ENCODE results near the gene PTPRM. TPM values are rescaled to one million over a fixed set of nuclear protein-coding genes. Genes with fewer than 3 reads are reported as not detected.

The PTPRM gene
- total RNA-seq, 1 experiment from 2014 or later: 14.5 TPM

DNA sequence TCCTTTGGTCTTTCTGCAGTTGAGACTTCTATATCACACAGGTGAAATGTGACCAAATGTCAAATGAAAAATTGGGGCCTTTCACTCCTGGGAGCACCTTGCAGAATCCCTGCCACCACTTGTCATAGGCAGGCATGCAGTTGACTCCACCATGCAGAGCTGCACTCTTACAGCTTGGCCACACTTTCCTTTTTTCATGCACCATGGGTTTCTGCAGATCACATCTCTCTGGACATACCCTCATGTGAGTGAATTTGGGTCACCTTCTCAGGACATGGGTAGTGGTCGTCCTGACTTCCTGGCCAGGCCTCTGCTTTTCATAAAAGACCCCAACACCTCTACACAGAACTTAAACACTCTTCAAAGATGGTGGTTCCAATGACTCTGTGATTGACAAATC, 887.0 kb downstream of the PTPRM start:
- Histone ChIP-seq H3K9me3 (ENCODE audit: control insufficient read depth in 1 of 2, insufficient read depth in 1 of 2, low read depth in 1 of 2, low read length in 2 of 2) (no peaks in the 10 kb centered on the region), H3K4me2 (ENCODE audit: low read length) (no peak overlapping the region), H3K79me2 (ENCODE audit: insufficient read depth, low read length) (no peaks in the 10 kb centered on the region), H3K9ac (ENCODE audit: low read length) (no peak overlapping the region), H3K9me2 (ENCODE audit: insufficient read depth) (no peaks in the 10 kb centered on the region), H3K27ac (ENCODE audit: low read depth, low read length) (no peak overlapping the region), H3K4me3 (replicated peaks in 1 of 2; ENCODE audit: low read depth in 1 of 2, low read length in 2 of 2) (no peak overlapping the region), H3K36me3 (ENCODE audit: control insufficient read depth in 1 of 2, insufficient read depth in 2 of 2, low read length in 2 of 2) (no peaks in the 10 kb centered on the region), H4K20me1 (ENCODE audit: insufficient read depth) (no peaks in the 10 kb centered on the region), H3K27me3 (ENCODE audit: insufficient read depth, low read length) (no peaks in the 10 kb centered on the region), H2AFZ (ENCODE audit: low read depth, low read length, poor library complexity, severe bottlenecking) (no peak overlapping the region), H3K4me1 (ENCODE audit: control insufficient read depth in 1 of 2, insufficient read depth in 2 of 2, low read length in 2 of 2) (no peaks in the 10 kb centered on the region)
- no peak for DNase-seq (ENCODE audit: low read depth, low spot score)
- no peak for ATAC-seq
- no TSS peak for BruUV-seq (replicated peaks)
- ChIA-PET CTCF (no interaction called here), POLR2A (no interaction called here), RAD21 (ENCODE audit: low non-redundant PET in 1 of 2, low total read pairs in 2 of 2, uncharacterized antibody in 2 of 2, unreplicated experiment in 2 of 2) (no interaction called here)
- intact Hi-C loops (cut with micrococcal nuclease): no loop called here
- TF ChIP-seq SP1 (IDR thresholded peaks at IDR 0.05; ENCODE audit: low read depth) (no peak), POLR2A (IDR thresholded peaks at IDR 0.05; ENCODE audit: borderline replicate concordance, extremely low read depth, insufficient read depth, insufficient read length) (no peak), CBX3 (IDR thresholded peaks at IDR 0.05; ENCODE audit: low read depth) (no peak), FOSL1 (IDR thresholded peaks at IDR 0.05; ENCODE audit: low read depth) (no peak), EGR1 (IDR thresholded peaks at IDR 0.05; ENCODE audit: low read depth) (no peak), SIN3A (IDR thresholded peaks at IDR 0.05; ENCODE audit: low read depth) (no peak)

DNA sequence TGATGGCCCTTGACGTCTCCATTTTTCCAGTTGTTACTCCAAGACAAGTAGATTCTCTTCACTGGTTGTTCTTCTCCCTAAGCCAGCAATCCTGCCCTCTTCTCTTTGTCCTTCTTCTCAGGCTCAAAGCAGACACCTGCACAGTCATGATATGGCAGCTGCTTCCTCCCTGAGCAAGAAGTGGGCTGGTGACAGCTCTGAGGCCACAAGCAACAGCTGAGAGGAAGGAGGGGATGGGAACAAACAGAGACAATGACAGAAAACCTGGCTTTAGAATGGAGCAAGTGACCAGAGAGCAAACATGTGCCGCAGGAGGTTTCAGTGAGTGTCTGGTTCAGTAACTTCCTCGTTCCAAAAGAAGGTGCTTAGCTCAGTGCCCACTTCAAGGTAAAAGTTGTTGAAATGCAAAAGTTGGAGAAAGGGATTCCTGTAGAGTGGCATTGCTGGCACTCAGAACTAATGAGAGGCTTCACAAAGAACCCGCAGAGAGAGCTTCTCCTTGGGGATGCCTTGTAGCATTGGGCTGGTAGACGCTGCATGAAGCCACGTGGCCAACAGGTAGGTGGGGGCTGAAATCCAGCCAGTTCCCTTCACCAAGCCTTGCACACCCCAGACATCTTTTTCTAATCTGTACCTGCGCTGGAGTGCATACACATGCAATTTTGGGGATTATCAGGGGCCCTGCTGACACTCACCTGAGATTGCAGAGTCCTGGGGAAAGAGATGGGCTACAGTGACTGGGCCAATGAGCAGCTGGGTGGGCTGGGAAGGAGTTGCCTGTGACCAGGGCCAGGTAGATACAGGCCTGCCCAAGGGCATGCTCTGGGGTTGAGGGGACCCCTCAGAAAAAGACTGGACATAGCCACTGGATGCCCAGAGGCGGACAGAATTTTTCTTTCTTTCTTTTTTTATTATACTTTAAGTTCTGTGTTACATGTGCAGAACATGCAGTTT, 888.8 kb downstream of the PTPRM start:
- Histone ChIP-seq H3K9ac (ENCODE audit: low read length) (no peak overlapping the region), H3K4me2 (ENCODE audit: low read length) (no peak overlapping the region), H3K4me1 (ENCODE audit: control insufficient read depth in 1 of 2, insufficient read depth in 2 of 2, low read length in 2 of 2) (no peaks in the 10 kb centered on the region), H4K20me1 (ENCODE audit: insufficient read depth) (no peaks in the 10 kb centered on the region), H3K9me2 (ENCODE audit: insufficient read depth) (no peaks in the 10 kb centered on the region), H2AFZ (ENCODE audit: low read depth, low read length, poor library complexity, severe bottlenecking) (no peak overlapping the region), H3K27me3 (ENCODE audit: insufficient read depth, low read length) (no peaks in the 10 kb centered on the region), H3K36me3 (ENCODE audit: control insufficient read depth in 1 of 2, insufficient read depth in 2 of 2, low read length in 2 of 2) (no peaks in the 10 kb centered on the region), H3K79me2 (ENCODE audit: insufficient read depth, low read length) (no peaks in the 10 kb centered on the region), H3K9me3 (ENCODE audit: control insufficient read depth in 1 of 2, insufficient read depth in 1 of 2, low read depth in 1 of 2, low read length in 2 of 2) (no peaks in the 10 kb centered on the region), H3K27ac (ENCODE audit: low read depth, low read length) (no peak overlapping the region), H3K4me3 (replicated peaks in 1 of 2; ENCODE audit: low read depth in 1 of 2, low read length in 2 of 2) (no peak overlapping the region)
- TF ChIP-seq ZNF274 (IDR thresholded peaks at IDR 0.05; ENCODE audit: low read depth, low read length): no peak
- TF ChIP-seq POLR2A (IDR thresholded peaks at IDR 0.05; ENCODE audit: borderline replicate concordance, extremely low read depth, insufficient read depth, insufficient read length): no peak
- TF ChIP-seq RAD21 (IDR thresholded peaks at IDR 0.05; ENCODE audit: low read depth): no peak
- TF ChIP-seq, protein P1, sequence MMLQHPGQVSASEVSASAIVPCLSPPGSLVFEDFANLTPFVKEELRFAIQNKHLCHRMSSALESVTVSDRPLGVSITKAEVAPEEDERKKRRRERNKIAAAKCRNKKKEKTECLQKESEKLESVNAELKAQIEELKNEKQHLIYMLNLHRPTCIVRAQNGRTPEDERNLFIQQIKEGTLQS (IDR thresholded peaks at IDR 0.05): no peak
- DNase-seq (ENCODE audit: low read depth, low spot score): no peak
- intact Hi-C loops (cut with micrococcal nuclease): no loop called here
- CTCF ChIA-PET: no interaction called here
- RAD21 ChIA-PET (ENCODE audit: low non-redundant PET in 1 of 2, low total read pairs in 2 of 2, uncharacterized antibody in 2 of 2, unreplicated experiment in 2 of 2): no interaction called here
- no TSS peak for BruUV-seq (replicated peaks)
- ATAC-seq: no peak
- POLR2A ChIA-PET: no interaction called here

All from HCT116 (cell line).